KMS-11 (cell line): ENCODE data around the gene RBM38.

Experiments
- H2AFZ ChIP-seq: fragments of 200-600 bp; sonication (generic); 2 replicates; pipeline ENCODE4 v1.6.1; 2016; ENCODE audit warnings: antibody characterized with exemption, mixed run types, low read depth
- H3K27ac ChIP-seq: fragments of 200-600 bp; sonication (generic); 2 replicates; pipeline ENCODE4 v1.6.1; 2016; ENCODE audit warnings: mild to moderate bottlenecking, mixed run types
- H3K27me3 ChIP-seq: fragments of 200-600 bp; sonication (generic); 2 replicates; pipeline ENCODE4 v1.6.1; 2017; ENCODE audit warnings: mild to moderate bottlenecking, low read depth, mixed run types, moderate library complexity; ENCODE audit not compliant: insufficient read depth
- H3K36me3 ChIP-seq: fragments of 200-600 bp; sonication (generic); 2 replicates; pipeline ENCODE4 v1.6.1; 2017; ENCODE audit warnings: mild to moderate bottlenecking, mixed run types; ENCODE audit not compliant: insufficient read depth
- H3K4me1 ChIP-seq: fragments of 200-600 bp; sonication (generic); 2 replicates; pipeline ENCODE4 v1.6.1; 2016; ENCODE audit warnings: mild to moderate bottlenecking, low read depth, mixed run types; ENCODE audit not compliant: poor library complexity, severe bottlenecking
- H3K4me2 ChIP-seq: fragments of 200-600 bp; sonication (generic); 2 replicates; pipeline ENCODE4 v1.7.0; 2016; ENCODE audit warnings: mild to moderate bottlenecking, mixed run types
- H3K4me3 ChIP-seq: fragments of 200-600 bp; sonication (generic); IDR thresholded peaks from 2 replicates; pipeline ENCODE4 v1.6.1; 2017; ENCODE audit warnings: low read depth, low read length, mixed read lengths; ENCODE audit not compliant: insufficient read depth
- H3K79me2 ChIP-seq: fragments of 200-600 bp; sonication (generic); 2 replicates; pipeline ENCODE4 v1.6.1; 2016; ENCODE audit warnings: low read depth, mixed run types; ENCODE audit not compliant: insufficient read depth
- H3K9ac ChIP-seq: fragments of 200-600 bp; sonication (generic); 2 replicates; pipeline ENCODE4 v1.6.1; 2016; ENCODE audit warnings: mild to moderate bottlenecking, mixed run types
- H4K20me1 ChIP-seq: fragments of 200-600 bp; sonication (generic); 2 replicates; pipeline ENCODE4 v1.6.1; 2016; ENCODE audit warnings: mild to moderate bottlenecking, mixed run types; ENCODE audit not compliant: insufficient read depth
- TF ChIP-seq, protein P1 (sequence below): fragments of 200-600 bp; sonication (generic); conservative IDR thresholded peaks from 2 replicates; pipeline ENCODE4 v1.6.1; 2017; ENCODE audit warnings: low read depth, mild to moderate bottlenecking, antibody characterized with exemption, low read length, moderate library complexity, mixed read lengths

RBM38 gene

DNA sequence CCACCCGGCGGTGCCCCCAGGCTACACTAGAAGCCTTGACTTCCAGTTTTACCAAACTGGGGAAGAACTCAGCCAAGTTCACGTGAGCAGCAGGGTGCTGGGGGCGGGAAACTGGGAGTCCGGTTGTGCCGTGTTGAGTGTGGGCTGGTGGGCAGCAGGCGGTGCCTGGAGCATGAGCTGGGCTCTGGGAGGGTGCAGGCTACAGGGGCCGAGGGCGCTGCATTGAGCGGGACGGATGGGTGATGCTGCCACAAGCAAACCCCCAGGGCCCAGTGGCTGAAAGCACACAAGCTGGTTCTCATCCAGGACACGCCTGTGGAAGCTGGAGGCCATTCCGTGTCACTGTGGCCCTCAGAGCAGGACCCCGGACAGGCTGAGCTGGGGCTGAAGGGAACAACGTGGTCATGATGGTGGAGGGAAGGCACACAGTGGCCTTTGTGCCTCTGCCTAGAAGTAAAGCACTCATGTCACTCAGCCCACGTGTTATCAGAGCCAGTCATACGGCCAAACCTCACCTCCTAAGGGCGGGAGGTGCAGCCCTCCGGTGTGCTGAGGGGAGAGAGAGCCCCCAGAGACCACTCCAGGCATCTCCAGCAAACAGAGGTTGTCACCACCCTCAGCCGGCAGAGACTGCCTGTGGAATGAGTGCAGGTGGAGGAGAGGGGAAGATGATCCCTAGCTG is 29.5 kb downstream of the RBM38 start:
- Histone ChIP-seq H3K79me2 (no peaks in the 10 kb centered on the region), H3K9ac (no peak overlapping the region), H4K20me1 (no peaks in the 10 kb centered on the region), H3K27ac (no peak overlapping the region), H3K27me3 (no peaks in the 10 kb centered on the region), H3K4me3 (no peak overlapping the region), H3K36me3 (no peaks in the 10 kb centered on the region), H3K4me2 (no peak overlapping the region), H2AFZ (no peak overlapping the region), H3K4me1 (peaks cover 17% of the 10 kb centered on the region)
- TF ChIP-seq, protein P1, sequence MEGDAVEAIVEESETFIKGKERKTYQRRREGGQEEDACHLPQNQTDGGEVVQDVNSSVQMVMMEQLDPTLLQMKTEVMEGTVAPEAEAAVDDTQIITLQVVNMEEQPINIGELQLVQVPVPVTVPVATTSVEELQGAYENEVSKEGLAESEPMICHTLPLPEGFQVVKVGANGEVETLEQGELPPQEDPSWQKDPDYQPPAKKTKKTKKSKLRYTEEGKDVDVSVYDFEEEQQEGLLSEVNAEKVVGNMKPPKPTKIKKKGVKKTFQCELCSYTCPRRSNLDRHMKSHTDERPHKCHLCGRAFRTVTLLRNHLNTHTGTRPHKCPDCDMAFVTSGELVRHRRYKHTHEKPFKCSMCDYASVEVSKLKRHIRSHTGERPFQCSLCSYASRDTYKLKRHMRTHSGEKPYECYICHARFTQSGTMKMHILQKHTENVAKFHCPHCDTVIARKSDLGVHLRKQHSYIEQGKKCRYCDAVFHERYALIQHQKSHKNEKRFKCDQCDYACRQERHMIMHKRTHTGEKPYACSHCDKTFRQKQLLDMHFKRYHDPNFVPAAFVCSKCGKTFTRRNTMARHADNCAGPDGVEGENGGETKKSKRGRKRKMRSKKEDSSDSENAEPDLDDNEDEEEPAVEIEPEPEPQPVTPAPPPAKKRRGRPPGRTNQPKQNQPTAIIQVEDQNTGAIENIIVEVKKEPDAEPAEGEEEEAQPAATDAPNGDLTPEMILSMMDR: no peak

DNA sequence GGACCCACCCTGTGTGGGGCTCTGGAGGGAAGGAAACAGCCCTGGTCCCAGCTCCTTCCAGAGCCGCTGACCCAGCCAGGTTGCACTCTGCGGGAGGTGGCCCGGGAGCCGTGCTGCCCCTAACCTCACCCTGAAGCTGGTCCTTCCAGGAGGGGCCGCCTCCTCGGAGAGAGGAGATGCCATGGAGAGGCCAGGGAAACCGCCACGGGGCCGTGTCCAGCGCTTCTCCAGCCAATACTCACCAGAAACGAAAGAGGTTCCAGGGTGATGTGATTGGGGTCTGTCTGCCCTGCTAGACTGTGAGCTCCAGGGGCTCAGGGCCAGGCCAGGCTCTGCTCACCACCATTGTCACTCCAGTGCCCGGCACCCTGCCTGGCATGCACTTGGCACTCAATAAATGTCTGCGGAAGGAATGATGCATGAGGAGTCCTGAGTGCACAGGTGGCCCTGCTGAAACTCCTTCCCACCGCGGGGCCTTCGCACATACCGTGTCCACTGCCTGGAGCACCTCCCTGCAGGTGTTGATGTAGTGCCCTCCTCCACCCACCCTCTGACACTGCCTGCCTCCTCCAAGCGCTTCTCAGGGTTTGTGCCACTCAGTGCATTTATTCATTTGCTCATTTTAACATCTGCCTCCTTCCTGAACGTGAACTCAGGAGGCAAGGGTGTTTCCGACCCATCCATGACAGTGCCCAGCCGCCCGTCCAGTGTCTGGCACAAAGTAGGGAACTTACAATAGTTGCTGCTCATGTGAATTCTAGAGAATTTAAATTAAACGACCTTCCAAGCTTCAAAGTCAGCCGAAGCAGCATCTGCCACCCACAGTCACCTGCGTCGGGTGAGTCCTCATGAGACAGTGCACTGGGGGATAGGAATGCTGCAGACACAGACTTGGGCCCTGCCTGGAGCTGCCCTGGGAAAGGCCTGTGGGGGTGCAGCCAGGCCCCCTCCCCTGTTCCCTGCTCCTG is 30.3 kb downstream of the RBM38 start:
- Histone ChIP-seq H3K9ac (no peak overlapping the region), H3K4me2 (no peak overlapping the region), H3K79me2 (no peaks in the 10 kb centered on the region), H3K36me3 (no peaks in the 10 kb centered on the region), H2AFZ (no peak overlapping the region), H3K4me3 (no peak overlapping the region), H3K4me1 (peaks cover 17% of the 10 kb centered on the region), H3K27ac (no peak overlapping the region), H3K27me3 (no peaks in the 10 kb centered on the region), H4K20me1 (no peaks in the 10 kb centered on the region)
- TF ChIP-seq, protein P1: no peak

DNA sequence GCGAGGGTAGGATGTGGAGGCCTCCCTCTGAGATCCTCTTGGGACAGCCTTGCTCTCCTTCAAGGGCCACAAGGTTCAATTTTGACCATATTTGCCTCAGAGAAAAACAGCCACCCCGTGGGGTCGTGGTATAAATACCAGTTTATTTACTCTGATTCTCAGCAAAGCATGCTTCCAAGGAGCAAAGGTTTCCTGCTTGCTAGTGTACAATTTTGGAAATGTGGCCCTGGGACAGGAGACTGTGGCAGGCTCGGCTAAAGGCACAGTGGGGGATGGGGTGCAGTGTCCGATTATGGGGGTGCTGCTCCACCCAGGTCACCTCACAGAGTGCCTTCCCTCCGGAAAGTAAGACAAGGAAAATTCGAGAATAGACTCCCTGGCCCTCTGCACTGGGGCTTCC is 31.1 kb downstream of the RBM38 start:
- Histone ChIP-seq H2AFZ (no peak overlapping the region), H3K4me2 (no peak overlapping the region), H3K79me2 (no peaks in the 10 kb centered on the region), H3K27me3 (no peaks in the 10 kb centered on the region), H3K9ac (no peak overlapping the region), H3K27ac (no peak overlapping the region), H3K36me3 (no peaks in the 10 kb centered on the region), H3K4me1 (peaks cover 17% of the 10 kb centered on the region), H3K4me3 (no peak overlapping the region), H4K20me1 (no peaks in the 10 kb centered on the region)
- TF ChIP-seq, protein P1: no peak

DNA sequence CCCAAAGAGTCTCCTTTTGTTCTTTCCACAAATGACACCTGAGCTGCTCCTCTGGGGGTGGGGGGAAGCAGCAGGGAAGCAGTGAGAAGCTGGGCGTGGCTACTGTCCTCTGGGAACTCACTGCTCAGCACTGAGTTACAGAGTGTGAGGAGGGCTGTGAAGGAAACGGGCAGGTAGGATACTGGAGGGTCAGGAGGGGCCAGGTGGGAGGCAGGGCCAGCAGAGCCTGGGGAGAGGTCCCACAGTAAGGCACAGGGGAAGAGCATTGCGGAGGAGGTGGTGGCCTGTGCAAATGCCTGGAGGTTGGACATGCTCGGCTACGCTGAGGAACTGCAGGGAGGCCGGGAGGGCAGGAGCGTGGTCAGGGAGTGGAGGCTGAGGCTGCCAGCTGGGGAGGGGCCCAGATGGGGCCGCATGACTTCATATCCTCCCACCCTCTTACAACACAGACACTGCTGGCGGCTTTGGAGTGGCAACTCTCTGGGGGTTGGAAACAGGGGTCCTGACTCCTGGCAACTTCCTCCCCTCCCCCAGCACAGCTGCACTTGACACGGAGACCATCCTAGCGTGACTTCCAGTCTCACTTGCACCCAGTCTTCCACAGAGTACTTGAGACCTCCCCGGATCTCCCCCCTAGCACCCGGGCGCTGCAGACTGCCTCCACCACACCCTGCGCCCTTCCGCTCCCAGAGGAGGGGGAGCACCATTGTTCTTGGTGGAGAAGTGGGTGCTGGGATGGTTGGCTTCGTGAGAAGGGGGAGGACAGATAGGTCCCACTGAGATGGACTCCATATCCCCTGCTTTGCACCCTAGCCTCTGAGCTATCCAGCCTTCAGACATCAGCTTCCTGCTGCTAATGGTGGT is 34.2 kb downstream of the RBM38 start:
- no peaks in the 10 kb centered on the region for H3K79me2 ChIP-seq
- no peaks in the 10 kb centered on the region for H3K36me3 ChIP-seq
- H3K4me1 ChIP-seq: no peaks in the 10 kb centered on the region
- H4K20me1 ChIP-seq: no peaks in the 10 kb centered on the region
- H2AFZ ChIP-seq: no peak overlapping the region
- no peak overlapping the region for H3K27ac ChIP-seq
- TF ChIP-seq, protein P1: no peak
- H3K4me3 ChIP-seq: no peak overlapping the region
- H3K27me3 ChIP-seq: no peaks in the 10 kb centered on the region
- H3K4me2 ChIP-seq: no peak overlapping the region
- no peak overlapping the region for H3K9ac ChIP-seq
